SK-N-SH treated with all-trans-retinoic acid at 6 μM for 48 hours (cell line): ENCODE results near the gene THRB.

Experiments used
- ARNTL ChIP-seq: fragments of 450-650 bp; formaldehyde crosslinking; IDR thresholded peaks from 2 replicates; pipeline ENCODE4 v1.5.0; 2020; ENCODE audit warnings: low read depth, mild to moderate bottlenecking, moderate library complexity, borderline replicate concordance
- CREB5 ChIP-seq: fragments of 250-450 bp; sonication (Bioruptor Pico); IDR thresholded peaks from 2 replicates; pipeline ENCODE4 v1.5.1; 2020; ENCODE audit warnings: low read depth, mild to moderate bottlenecking, moderate library complexity
- CSRNP3 ChIP-seq: fragments of 250-450 bp; sonication (Bioruptor Pico); IDR thresholded peaks from 2 replicates; pipeline ENCODE4 v1.5.1; 2021; ENCODE audit warnings: mild to moderate bottlenecking, moderate library complexity
- ISL1 ChIP-seq: fragments of 250-450 bp; sonication (Bioruptor Pico); IDR thresholded peaks from 2 replicates; pipeline ENCODE4 v2.1.2; 2022; ENCODE audit warnings: mild to moderate bottlenecking, moderate library complexity
- OSR1 ChIP-seq: fragments of 250-450 bp; sonication (Bioruptor Pico); IDR thresholded peaks from 2 replicates; pipeline ENCODE4 v1.8.0; 2022; ENCODE audit warnings: moderate library complexity, mild to moderate bottlenecking, inconsistent platforms
- PPARA ChIP-seq: fragments of 250-450 bp; sonication (Bioruptor Pico); IDR thresholded peaks from 2 replicates; pipeline ENCODE4 v1.5.0; 2020; ENCODE audit warnings: mild to moderate bottlenecking, borderline replicate concordance
- RARB ChIP-seq: fragments of 250-450 bp; sonication (Bioruptor Pico); IDR thresholded peaks from 2 replicates; pipeline ENCODE4 v1.8.0; 2021; ENCODE audit warnings: mild to moderate bottlenecking, moderate library complexity
- ZNF565 ChIP-seq: fragments of 450-650 bp; formaldehyde crosslinking; conservative IDR thresholded peaks from 2 replicates; pipeline ENCODE4 v1.5.0; 2020; ENCODE audit warnings: low read depth, mild to moderate bottlenecking, moderate library complexity
- ZNF8 ChIP-seq: fragments of 450-650 bp; formaldehyde crosslinking; IDR thresholded peaks from 2 replicates; pipeline ENCODE4 v1.5.0; 2020; ENCODE audit warnings: mild to moderate bottlenecking, moderate library complexity
- TF ChIP-seq, protein P1 (sequence below): fragments of 250-450 bp; sonication (Bioruptor Pico); IDR thresholded peaks from 2 replicates; pipeline ENCODE4 v1.5.0; 2020; ENCODE audit warnings: mild to moderate bottlenecking, moderate library complexity
- TF ChIP-seq, protein P2 (sequence below): fragments of 250-450 bp; sonication (Bioruptor Pico); IDR thresholded peaks from 2 replicates; pipeline ENCODE4 v1.8.0; 2020; ENCODE audit warnings: mild to moderate bottlenecking, moderate library complexity, borderline replicate concordance

GRCh38 chr3:24157106-24157505 lies 337.5 kb downstream of the THRB start:
- no peak for TF ChIP-seq ZNF565 (CRISPR knock-in tag)
- TF ChIP-seq, protein P1, sequence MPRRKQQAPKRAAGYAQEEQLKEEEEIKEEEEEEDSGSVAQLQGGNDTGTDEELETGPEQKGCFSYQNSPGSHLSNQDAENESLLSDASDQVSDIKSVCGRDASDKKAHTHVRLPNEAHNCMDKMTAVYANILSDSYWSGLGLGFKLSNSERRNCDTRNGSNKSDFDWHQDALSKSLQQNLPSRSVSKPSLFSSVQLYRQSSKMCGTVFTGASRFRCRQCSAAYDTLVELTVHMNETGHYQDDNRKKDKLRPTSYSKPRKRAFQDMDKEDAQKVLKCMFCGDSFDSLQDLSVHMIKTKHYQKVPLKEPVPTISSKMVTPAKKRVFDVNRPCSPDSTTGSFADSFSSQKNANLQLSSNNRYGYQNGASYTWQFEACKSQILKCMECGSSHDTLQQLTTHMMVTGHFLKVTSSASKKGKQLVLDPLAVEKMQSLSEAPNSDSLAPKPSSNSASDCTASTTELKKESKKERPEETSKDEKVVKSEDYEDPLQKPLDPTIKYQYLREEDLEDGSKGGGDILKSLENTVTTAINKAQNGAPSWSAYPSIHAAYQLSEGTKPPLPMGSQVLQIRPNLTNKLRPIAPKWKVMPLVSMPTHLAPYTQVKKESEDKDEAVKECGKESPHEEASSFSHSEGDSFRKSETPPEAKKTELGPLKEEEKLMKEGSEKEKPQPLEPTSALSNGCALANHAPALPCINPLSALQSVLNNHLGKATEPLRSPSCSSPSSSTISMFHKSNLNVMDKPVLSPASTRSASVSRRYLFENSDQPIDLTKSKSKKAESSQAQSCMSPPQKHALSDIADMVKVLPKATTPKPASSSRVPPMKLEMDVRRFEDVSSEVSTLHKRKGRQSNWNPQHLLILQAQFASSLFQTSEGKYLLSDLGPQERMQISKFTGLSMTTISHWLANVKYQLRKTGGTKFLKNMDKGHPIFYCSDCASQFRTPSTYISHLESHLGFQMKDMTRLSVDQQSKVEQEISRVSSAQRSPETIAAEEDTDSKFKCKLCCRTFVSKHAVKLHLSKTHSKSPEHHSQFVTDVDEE, result no peak
- TF ChIP-seq, protein P2, sequence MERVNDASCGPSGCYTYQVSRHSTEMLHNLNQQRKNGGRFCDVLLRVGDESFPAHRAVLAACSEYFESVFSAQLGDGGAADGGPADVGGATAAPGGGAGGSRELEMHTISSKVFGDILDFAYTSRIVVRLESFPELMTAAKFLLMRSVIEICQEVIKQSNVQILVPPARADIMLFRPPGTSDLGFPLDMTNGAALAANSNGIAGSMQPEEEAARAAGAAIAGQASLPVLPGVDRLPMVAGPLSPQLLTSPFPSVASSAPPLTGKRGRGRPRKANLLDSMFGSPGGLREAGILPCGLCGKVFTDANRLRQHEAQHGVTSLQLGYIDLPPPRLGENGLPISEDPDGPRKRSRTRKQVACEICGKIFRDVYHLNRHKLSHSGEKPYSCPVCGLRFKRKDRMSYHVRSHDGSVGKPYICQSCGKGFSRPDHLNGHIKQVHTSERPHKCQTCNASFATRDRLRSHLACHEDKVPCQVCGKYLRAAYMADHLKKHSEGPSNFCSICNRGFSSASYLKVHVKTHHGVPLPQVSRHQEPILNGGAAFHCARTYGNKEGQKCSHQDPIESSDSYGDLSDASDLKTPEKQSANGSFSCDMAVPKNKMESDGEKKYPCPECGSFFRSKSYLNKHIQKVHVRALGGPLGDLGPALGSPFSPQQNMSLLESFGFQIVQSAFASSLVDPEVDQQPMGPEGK, result no peak
- no peak for TF ChIP-seq OSR1 (CRISPR knock-in tag)
- TF ChIP-seq CREB5 (CRISPR knock-in tag), result no peak
- no peak for TF ChIP-seq PPARA
- no peak for TF ChIP-seq RARB (CRISPR knock-in tag)
- no peak for TF ChIP-seq CSRNP3
- no peak for TF ChIP-seq ZNF8 (CRISPR knock-in tag)
- TF ChIP-seq ISL1 (CRISPR knock-in tag), result no peak
- TF ChIP-seq ARNTL, result no peak
